Measurements from ENCODE around the gene DIP2C. TPM values are rescaled to one million over a fixed set of nuclear protein-coding genes. Genes with fewer than 3 reads are reported as not detected.

The DIP2C gene
- total RNA-seq, 1 donor from 2014 or later = 1.6 TPM

GRCh38 chr10:299969-300368, 389.5 kb downstream of the DIP2C start:
- Mint-ChIP-seq H3K27me3 (ENCODE audit: low read depth) (no peaks in the 10 kb centered on the region), H3K4me3 (ENCODE audit: low read depth) (no peak overlapping the region), H3K4me1 (ENCODE audit: low read depth) (no peaks in the 10 kb centered on the region), H3K36me3 (ENCODE audit: low read depth) (no peaks in the 10 kb centered on the region), H3K27ac (no peak overlapping the region), H3K9me3 (no peaks in the 10 kb centered on the region)
- intact Hi-C loops (cut with micrococcal nuclease) = no loop called here
- no peak for DNase-seq (ENCODE audit: low spot score)

- Mint-ChIP-seq H3K27ac (no peak overlapping the region), H3K4me1 (ENCODE audit: low read depth) (no peaks in the 10 kb centered on the region), H3K36me3 (ENCODE audit: low read depth) (no peaks in the 10 kb centered on the region), H3K27me3 (ENCODE audit: low read depth) (no peaks in the 10 kb centered on the region), H3K9me3 (no peaks in the 10 kb centered on the region), H3K4me3 (ENCODE audit: low read depth) (no peak overlapping the region)
- DNase-seq (ENCODE audit: low spot score) = no peak
- intact Hi-C loops (cut with micrococcal nuclease) = no loop called here
These were observed 390.0 kb downstream of the DIP2C start for GRCh38 chr10:299512-299911.

GRCh38 chr10:298033-298432, 391.4 kb downstream of the DIP2C start:
- intact Hi-C loops (cut with micrococcal nuclease) = no loop called here
- no peaks in the 10 kb centered on the region for H3K9me3 Mint-ChIP-seq
- no peak overlapping the region for H3K27ac Mint-ChIP-seq

GRCh38 chr10:297567-297966, 391.9 kb downstream of the DIP2C start:
- Mint-ChIP-seq H3K4me1 (ENCODE audit: low read depth) (no peaks in the 10 kb centered on the region), H3K4me3 (ENCODE audit: low read depth) (no peak overlapping the region)

More at GRCh38 chr10:298033-298432, 391.4 kb downstream of the DIP2C start:
- H3K4me3 Mint-ChIP-seq (ENCODE audit: low read depth) = no peak overlapping the region
- no peaks in the 10 kb centered on the region for H3K4me1 Mint-ChIP-seq (ENCODE audit: low read depth)
- no peak for DNase-seq (ENCODE audit: low spot score)
- H3K27me3 Mint-ChIP-seq (ENCODE audit: low read depth) = no peaks in the 10 kb centered on the region
- H3K36me3 Mint-ChIP-seq (ENCODE audit: low read depth) = no peaks in the 10 kb centered on the region

GRCh38 chr10:293636-294035, 395.8 kb downstream of the DIP2C start:
- Mint-ChIP-seq H3K4me3 (ENCODE audit: low read depth) (no peak overlapping the region), H3K9me3 (no peaks in the 10 kb centered on the region), H3K36me3 (ENCODE audit: low read depth) (no peaks in the 10 kb centered on the region), H3K4me1 (ENCODE audit: low read depth) (no peaks in the 10 kb centered on the region), H3K27ac (no peak overlapping the region), H3K27me3 (ENCODE audit: low read depth) (no peaks in the 10 kb centered on the region)
- intact Hi-C loops (cut with micrococcal nuclease) = no loop called here
- DNase-seq (ENCODE audit: low spot score) = no peak

More at GRCh38 chr10:297567-297966, 391.9 kb downstream of the DIP2C start:
- DNase-seq (ENCODE audit: low spot score) = no peak
- H3K36me3 Mint-ChIP-seq (ENCODE audit: low read depth) = no peaks in the 10 kb centered on the region
- no peaks in the 10 kb centered on the region for H3K27me3 Mint-ChIP-seq (ENCODE audit: low read depth)
- no peaks in the 10 kb centered on the region for H3K9me3 Mint-ChIP-seq
- intact Hi-C loops (cut with micrococcal nuclease) = no loop called here
- H3K27ac Mint-ChIP-seq = no peak overlapping the region

- no peak overlapping the region for H3K4me3 Mint-ChIP-seq (ENCODE audit: low read depth)
- intact Hi-C loops (cut with micrococcal nuclease) = no loop called here
- no peaks in the 10 kb centered on the region for H3K27me3 Mint-ChIP-seq (ENCODE audit: low read depth)
- no peak for DNase-seq (ENCODE audit: low spot score)
- H3K27ac Mint-ChIP-seq = no peak overlapping the region
- peaks cover under 1% of the 10 kb centered on the region for H3K4me1 Mint-ChIP-seq (ENCODE audit: low read depth)
- H3K9me3 Mint-ChIP-seq = no peaks in the 10 kb centered on the region
- no peaks in the 10 kb centered on the region for H3K36me3 Mint-ChIP-seq (ENCODE audit: low read depth)
These were observed 399.3 kb downstream of the DIP2C start for GRCh38 chr10:290026-290725.

GRCh38 chr10:289581-289980, 399.9 kb downstream of the DIP2C start:
- Mint-ChIP-seq H3K27me3 (ENCODE audit: low read depth) (no peaks in the 10 kb centered on the region), H3K9me3 (no peaks in the 10 kb centered on the region), H3K27ac (no peak overlapping the region), H3K4me3 (ENCODE audit: low read depth) (no peak overlapping the region), H3K4me1 (ENCODE audit: low read depth) (peaks cover 4% of the 10 kb centered on the region), H3K36me3 (ENCODE audit: low read depth) (no peaks in the 10 kb centered on the region)
- intact Hi-C loops (cut with micrococcal nuclease) = no loop called here
- DNase-seq (ENCODE audit: low spot score) = no peak

GRCh38 chr10:288316-289200, 400.9 kb downstream of the DIP2C start:
- intact Hi-C loops (cut with micrococcal nuclease) = no loop called here

GRCh38 chr10:287814-288213, 401.7 kb downstream of the DIP2C start:
- Mint-ChIP-seq H3K27me3 (ENCODE audit: low read depth) (no peaks in the 10 kb centered on the region), H3K27ac (no peak overlapping the region), H3K4me3 (ENCODE audit: low read depth) (no peak overlapping the region), H3K9me3 (peaks cover 4% of the 10 kb centered on the region), H3K36me3 (ENCODE audit: low read depth) (peaks cover 3% of the 10 kb centered on the region), H3K4me1 (ENCODE audit: low read depth) (peaks cover 20% of the 10 kb centered on the region)
- intact Hi-C loops (cut with micrococcal nuclease) = no loop called here
- DNase-seq (ENCODE audit: low spot score) = no peak

More at GRCh38 chr10:288316-289200, 400.9 kb downstream of the DIP2C start:
- no peak overlapping the region for H3K27ac Mint-ChIP-seq
- no peak for DNase-seq (ENCODE audit: low spot score)
- H3K27me3 Mint-ChIP-seq (ENCODE audit: low read depth) = no peaks in the 10 kb centered on the region
- H3K36me3 Mint-ChIP-seq (ENCODE audit: low read depth) = peaks cover 3% of the 10 kb centered on the region
- peaks cover 13% of the 10 kb centered on the region for H3K4me1 Mint-ChIP-seq (ENCODE audit: low read depth)
- no peak overlapping the region for H3K4me3 Mint-ChIP-seq (ENCODE audit: low read depth)
- peaks cover 4% of the 10 kb centered on the region for H3K9me3 Mint-ChIP-seq

GRCh38 chr10:287026-287709, 402.3 kb downstream of the DIP2C start:
- H3K4me3 Mint-ChIP-seq (ENCODE audit: low read depth) = no peak overlapping the region
- H3K27ac Mint-ChIP-seq = no peak overlapping the region
- intact Hi-C loops (cut with micrococcal nuclease) = no loop called here
- peaks cover 25% of the 10 kb centered on the region for H3K4me1 Mint-ChIP-seq (ENCODE audit: low read depth)
- peaks cover 4% of the 10 kb centered on the region for H3K9me3 Mint-ChIP-seq
- DNase-seq (ENCODE audit: low spot score) = no peak
- H3K36me3 Mint-ChIP-seq (ENCODE audit: low read depth) = peaks cover 3% of the 10 kb centered on the region
- H3K27me3 Mint-ChIP-seq (ENCODE audit: low read depth) = no peaks in the 10 kb centered on the region

- H3K4me3 Mint-ChIP-seq (ENCODE audit: low read depth) = no peak overlapping the region
- peaks cover 3% of the 10 kb centered on the region for H3K36me3 Mint-ChIP-seq (ENCODE audit: low read depth)
- peaks cover 4% of the 10 kb centered on the region for H3K9me3 Mint-ChIP-seq
- DNase-seq (ENCODE audit: low spot score) = no peak
- no peak overlapping the region for H3K27ac Mint-ChIP-seq
- no peaks in the 10 kb centered on the region for H3K27me3 Mint-ChIP-seq (ENCODE audit: low read depth)
- peaks cover 25% of the 10 kb centered on the region for H3K4me1 Mint-ChIP-seq (ENCODE audit: low read depth)
- intact Hi-C loops (cut with micrococcal nuclease) = loop anchor here (2.0 kb wide), 1 partner anchor 20 kb away; no protein-coding TSS in a partner anchor
These were observed 404.3 kb downstream of the DIP2C start for GRCh38 chr10:285216-285615.

- intact Hi-C loops (cut with micrococcal nuclease) = loop anchor here (1.0 to 5.0 kb wide), 3 partner anchors 19 to 102 kb away; no protein-coding TSS in a partner anchor
- DNase-seq (ENCODE audit: low spot score) = peak; percentile 20
These were observed 405.5 kb downstream of the DIP2C start for GRCh38 chr10:283916-284356.

More at GRCh38 chr10:283916-284356, 405.5 kb downstream of the DIP2C start:
- H3K4me3 Mint-ChIP-seq (ENCODE audit: low read depth) = no peak overlapping the region
- H3K36me3 Mint-ChIP-seq (ENCODE audit: low read depth) = peaks cover 3% of the 10 kb centered on the region
- peaks cover 25% of the 10 kb centered on the region for H3K4me1 Mint-ChIP-seq (ENCODE audit: low read depth)
- H3K27ac Mint-ChIP-seq = peak overlapping the region; percentile 66
- peaks cover 4% of the 10 kb centered on the region for H3K9me3 Mint-ChIP-seq
- H3K27me3 Mint-ChIP-seq (ENCODE audit: low read depth) = no peaks in the 10 kb centered on the region
